Measurements from ENCODE around the gene NOTCH4. TPM values are rescaled to one million over a fixed set of nuclear protein-coding genes. Genes with fewer than 3 reads are reported as not detected.

The NOTCH4 gene
- total and polyA plus RNA-seq, 2 experiments from 2014 or later = 0.65 to 1.2 TPM

DNA sequence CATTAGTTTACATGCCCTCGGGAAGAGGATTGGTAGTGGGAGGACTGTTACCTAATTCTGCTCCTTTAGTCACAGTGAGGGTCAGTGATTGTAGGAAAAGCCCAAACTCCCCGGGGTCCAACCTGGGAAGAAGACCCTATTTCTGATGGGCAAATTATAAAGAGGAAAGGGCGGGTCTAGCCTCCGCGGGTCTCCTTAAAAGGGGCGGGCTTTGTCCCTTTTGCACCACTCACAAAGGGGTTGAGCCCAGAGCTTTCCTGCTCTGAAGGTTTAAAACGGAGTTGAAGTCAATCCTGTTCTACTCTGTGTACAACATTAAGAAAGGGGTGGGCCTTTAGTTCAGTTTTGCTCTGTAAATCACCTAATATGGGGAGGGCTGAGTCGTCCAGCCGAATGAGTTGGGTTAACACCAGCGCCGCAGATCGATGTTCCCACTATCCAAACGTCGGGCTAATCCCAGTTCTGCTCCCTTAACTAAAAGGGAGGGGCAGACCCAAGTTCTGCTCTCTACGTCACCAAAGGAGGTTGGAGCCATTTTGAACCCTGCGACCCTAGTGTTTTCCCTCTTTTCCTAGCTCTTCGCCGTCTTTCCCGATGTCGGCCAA is 46.6 kb downstream of the NOTCH4 start:
- Histone ChIP-seq H4K20me1 (ENCODE audit: insufficient read depth) (no peaks in the 10 kb centered on the region), H3K4me2 (ENCODE audit: unreplicated experiment) (peak overlapping the region; percentile 73), H3K9me3 (ENCODE audit: low read depth) (no peaks in the 10 kb centered on the region), H3F3A (ENCODE audit: insufficient read depth) (peaks cover 13% of the 10 kb centered on the region), H3K27ac (peak overlapping the region; percentile 92), H3K4me3 (peak overlapping the region; percentile 92), H3K27me3 (replicated peaks; ENCODE audit: insufficient read depth) (no peaks in the 10 kb centered on the region), H3K9ac (peak overlapping the region; percentile 96), H2AFZ (peak overlapping the region; percentile 83), H3K36me3 (ENCODE audit: low read depth) (no peaks in the 10 kb centered on the region), H3K9me2 (ENCODE audit: insufficient read depth) (no peaks in the 10 kb centered on the region), H3K4me1 (ENCODE audit: insufficient read depth) (peaks cover 18% of the 10 kb centered on the region), H3K79me2 (ENCODE audit: insufficient read depth) (peaks cover 50% of the 10 kb centered on the region)
- TF ChIP-seq EZH2phosphoT487 (IDR thresholded peaks at IDR 0.05; ENCODE audit: insufficient read depth, low read depth) = no peak
- no peak for TF ChIP-seq EZH2 (IDR thresholded peaks at IDR 0.05; ENCODE audit: insufficient read depth, poor library complexity, severe bottlenecking)
- in situ Hi-C loops (cut with MboI) = no loop called here
- DNase-seq = no peak
- 3% methylated on average over 20 of the region's 20 CpGs for WGBS, 2 experiments (ENCODE audit: low coverage in 1 of 2, low lambda C conversion rate in 2 of 2, missing lambda C conversion rate in 2 of 2)

DNA sequence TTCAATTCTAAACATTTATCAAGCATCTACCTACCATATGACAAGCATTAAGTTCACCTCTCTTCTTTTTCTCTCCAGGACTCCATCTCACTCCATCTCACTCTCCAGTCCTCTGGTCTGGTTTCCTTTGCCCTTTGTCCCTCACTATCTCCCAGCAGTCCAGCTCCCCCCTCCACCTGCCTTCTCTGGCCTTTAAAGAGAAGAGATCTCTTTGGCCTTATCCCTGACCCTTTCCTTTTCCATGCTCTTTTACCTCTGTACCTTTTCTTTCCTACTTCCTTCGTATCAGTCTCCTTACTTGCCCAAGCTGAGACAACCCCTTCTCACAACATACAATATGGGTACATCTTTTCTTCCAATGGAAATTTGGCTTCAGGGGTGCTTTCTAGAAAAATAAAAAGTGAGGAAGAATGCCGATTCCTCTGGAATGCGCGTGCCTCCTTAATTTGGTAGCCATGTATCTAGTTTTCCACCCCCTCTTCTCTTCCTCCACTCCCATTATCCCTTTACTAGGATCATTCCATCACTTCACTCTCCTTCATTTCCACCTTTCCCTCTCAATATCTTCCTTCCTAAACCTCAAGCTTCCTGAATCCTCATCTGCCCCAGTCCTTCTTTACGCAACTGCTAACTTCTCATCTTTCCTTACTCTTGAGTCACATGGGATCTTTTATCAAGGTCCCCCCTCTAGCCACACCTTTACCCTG is 47.2 kb downstream of the NOTCH4 start:
- no peaks in the 10 kb centered on the region for H3K9me2 ChIP-seq (ENCODE audit: insufficient read depth)
- peaks cover 13% of the 10 kb centered on the region for H3F3A ChIP-seq (ENCODE audit: insufficient read depth)
- H3K27ac ChIP-seq = peak overlapping the region; percentile 92
- peak overlapping the region; percentile 92 for H3K4me3 ChIP-seq
- H3K4me1 ChIP-seq (ENCODE audit: insufficient read depth) = peaks cover 18% of the 10 kb centered on the region
- 12 to 25% methylated on average over 5 of the region's 5 CpGs for WGBS, 2 experiments (ENCODE audit: low coverage in 1 of 2, low lambda C conversion rate in 2 of 2, missing lambda C conversion rate in 2 of 2)
- peak; percentile 66 for DNase-seq
- H4K20me1 ChIP-seq (ENCODE audit: insufficient read depth) = no peaks in the 10 kb centered on the region
- no peaks in the 10 kb centered on the region for H3K9me3 ChIP-seq (ENCODE audit: low read depth)
- in situ Hi-C loops (cut with MboI) = no loop called here
- H3K79me2 ChIP-seq (ENCODE audit: insufficient read depth) = peaks cover 56% of the 10 kb centered on the region
- H3K36me3 ChIP-seq (ENCODE audit: low read depth) = no peaks in the 10 kb centered on the region
- peak overlapping the region; percentile 96 for H3K9ac ChIP-seq
- no peaks in the 10 kb centered on the region for H3K27me3 ChIP-seq (replicated peaks; ENCODE audit: insufficient read depth)
- no peak for TF ChIP-seq EZH2phosphoT487 (IDR thresholded peaks at IDR 0.05; ENCODE audit: insufficient read depth, low read depth)
- no peak for TF ChIP-seq EZH2 (IDR thresholded peaks at IDR 0.05; ENCODE audit: insufficient read depth, poor library complexity, severe bottlenecking)
- H2AFZ ChIP-seq = peak overlapping the region; percentile 83
- H3K4me2 ChIP-seq (ENCODE audit: unreplicated experiment) = peak overlapping the region; percentile 73

DNA sequence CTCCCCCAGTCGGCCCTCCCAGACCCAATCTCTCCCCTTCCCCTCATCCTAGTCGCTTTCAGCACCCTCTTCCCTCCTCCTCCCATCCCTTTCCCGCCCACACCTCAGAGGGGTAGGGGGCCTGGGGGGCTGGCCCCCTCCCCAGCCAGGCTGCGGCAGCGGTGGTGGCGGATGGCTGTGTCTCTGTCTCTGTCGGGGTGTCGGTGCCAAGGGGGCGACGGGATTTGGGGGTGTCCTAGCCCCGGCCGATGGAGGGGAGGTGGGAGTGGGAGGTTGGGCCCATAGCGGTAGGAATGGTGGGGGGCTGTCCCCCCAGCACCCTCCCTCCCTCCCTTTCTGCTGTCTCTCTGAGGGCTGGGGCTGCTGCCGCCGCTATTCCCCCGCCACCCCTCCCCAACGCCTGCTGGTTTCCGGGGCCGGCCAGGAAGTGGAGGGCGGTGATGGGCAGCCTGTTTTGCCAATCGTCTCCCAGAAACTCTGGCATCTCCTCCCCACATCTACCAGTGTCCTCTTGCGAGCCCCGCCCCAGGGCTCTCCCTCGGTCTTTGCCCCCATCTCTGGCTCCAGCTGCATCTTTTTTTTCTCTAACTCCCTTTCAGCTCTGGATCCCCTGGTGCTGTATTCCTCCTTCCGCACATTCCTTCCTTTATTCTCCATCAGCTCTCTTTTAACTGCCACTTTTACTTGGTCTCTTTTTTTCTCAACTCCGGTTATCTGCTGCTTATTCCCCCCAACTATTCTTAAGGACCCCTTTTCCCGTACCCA is 48.0 kb downstream of the NOTCH4 start, which contains the start of gene AGPAT1:
AGPAT1 (minus strand) TSS at position 374 of the 765 bp plus-strand sequence. CDS start 4,588 bp downstream, outside the sequence.
- peak within 1 kb of the TSS; percentile 92 for H3K4me3 ChIP-seq
- H3K36me3 ChIP-seq (ENCODE audit: low read depth) = no peaks in the 10 kb centered on the region
- peaks cover 62% of the 10 kb centered on the region for H3K79me2 ChIP-seq (ENCODE audit: insufficient read depth)
- 1 to 2% methylated on average over 12 to 27 of the region's 27 CpGs for WGBS, 2 experiments (ENCODE audit: low coverage in 1 of 2, low lambda C conversion rate in 2 of 2, missing lambda C conversion rate in 2 of 2)
- H3K27ac ChIP-seq = peak within 1 kb of the TSS; percentile 92
- in situ Hi-C loops (cut with MboI) = no loop called here
- H2AFZ ChIP-seq = peak within 1 kb of the TSS; percentile 83
- H3F3A ChIP-seq (ENCODE audit: insufficient read depth) = peaks cover 13% of the 10 kb centered on the region
- H3K4me2 ChIP-seq (ENCODE audit: unreplicated experiment) = peak within 1 kb of the TSS; percentile 75
- H3K9me3 ChIP-seq (ENCODE audit: low read depth) = no peaks in the 10 kb centered on the region
- no peaks in the 10 kb centered on the region for H3K9me2 ChIP-seq (ENCODE audit: insufficient read depth)
- H3K4me1 ChIP-seq (ENCODE audit: insufficient read depth) = peaks cover 18% of the 10 kb centered on the region
- peak; percentile 95 for DNase-seq
- no peaks in the 10 kb centered on the region for H4K20me1 ChIP-seq (ENCODE audit: insufficient read depth)
- H3K27me3 ChIP-seq (replicated peaks; ENCODE audit: insufficient read depth) = no peaks in the 10 kb centered on the region
- no peak for TF ChIP-seq EZH2 (IDR thresholded peaks at IDR 0.05; ENCODE audit: insufficient read depth, poor library complexity, severe bottlenecking)
- TF ChIP-seq EZH2phosphoT487 (IDR thresholded peaks at IDR 0.05; ENCODE audit: insufficient read depth, low read depth) = no peak
- H3K9ac ChIP-seq = peak within 1 kb of the TSS; percentile 96

GRCh38 chr6:32175322-32175710 is 48.6 kb downstream of the NOTCH4 start:
- Histone ChIP-seq H3K4me3 (peak overlapping the region; percentile 92), H3K9me3 (ENCODE audit: low read depth) (no peaks in the 10 kb centered on the region), H3K27ac (no peak overlapping the region), H4K20me1 (ENCODE audit: insufficient read depth) (no peaks in the 10 kb centered on the region), H3K79me2 (ENCODE audit: insufficient read depth) (peaks cover 66% of the 10 kb centered on the region), H3K4me1 (ENCODE audit: insufficient read depth) (peaks cover 18% of the 10 kb centered on the region), H3K4me2 (ENCODE audit: unreplicated experiment) (peak overlapping the region; percentile 75), H3K9ac (peak overlapping the region; percentile 96), H3F3A (ENCODE audit: insufficient read depth) (peaks cover 13% of the 10 kb centered on the region), H3K27me3 (replicated peaks; ENCODE audit: insufficient read depth) (no peaks in the 10 kb centered on the region), H3K9me2 (ENCODE audit: insufficient read depth) (no peaks in the 10 kb centered on the region), H3K36me3 (ENCODE audit: low read depth) (no peaks in the 10 kb centered on the region), H2AFZ (peak overlapping the region; percentile 83)
- peak; percentile 18 for DNase-seq
- in situ Hi-C loops (cut with MboI) = no loop called here
- TF ChIP-seq EZH2phosphoT487 (IDR thresholded peaks at IDR 0.05; ENCODE audit: insufficient read depth, low read depth) (no peak), EZH2 (IDR thresholded peaks at IDR 0.05; ENCODE audit: insufficient read depth, poor library complexity, severe bottlenecking) (no peak)
- WGBS, 2 experiments (ENCODE audit: low coverage in 1 of 2, low lambda C conversion rate in 2 of 2, missing lambda C conversion rate in 2 of 2) = 0 to 3% methylated on average over 1 to 2 of the region's 2 CpGs
